ENCODE results near the gene TMPRSS4. TPM values are rescaled to one million over a fixed set of nuclear protein-coding genes. Genes with fewer than 3 reads are reported as not detected.
A peak's percentile ranks its signal among the peaks of the same experiment; 100 is the strongest.

Gene TMPRSS4
- total and polyA plus RNA-seq, 3 donors from 2014 or later: 1.2 to 4.3 (median 1.3) TPM

DNA sequence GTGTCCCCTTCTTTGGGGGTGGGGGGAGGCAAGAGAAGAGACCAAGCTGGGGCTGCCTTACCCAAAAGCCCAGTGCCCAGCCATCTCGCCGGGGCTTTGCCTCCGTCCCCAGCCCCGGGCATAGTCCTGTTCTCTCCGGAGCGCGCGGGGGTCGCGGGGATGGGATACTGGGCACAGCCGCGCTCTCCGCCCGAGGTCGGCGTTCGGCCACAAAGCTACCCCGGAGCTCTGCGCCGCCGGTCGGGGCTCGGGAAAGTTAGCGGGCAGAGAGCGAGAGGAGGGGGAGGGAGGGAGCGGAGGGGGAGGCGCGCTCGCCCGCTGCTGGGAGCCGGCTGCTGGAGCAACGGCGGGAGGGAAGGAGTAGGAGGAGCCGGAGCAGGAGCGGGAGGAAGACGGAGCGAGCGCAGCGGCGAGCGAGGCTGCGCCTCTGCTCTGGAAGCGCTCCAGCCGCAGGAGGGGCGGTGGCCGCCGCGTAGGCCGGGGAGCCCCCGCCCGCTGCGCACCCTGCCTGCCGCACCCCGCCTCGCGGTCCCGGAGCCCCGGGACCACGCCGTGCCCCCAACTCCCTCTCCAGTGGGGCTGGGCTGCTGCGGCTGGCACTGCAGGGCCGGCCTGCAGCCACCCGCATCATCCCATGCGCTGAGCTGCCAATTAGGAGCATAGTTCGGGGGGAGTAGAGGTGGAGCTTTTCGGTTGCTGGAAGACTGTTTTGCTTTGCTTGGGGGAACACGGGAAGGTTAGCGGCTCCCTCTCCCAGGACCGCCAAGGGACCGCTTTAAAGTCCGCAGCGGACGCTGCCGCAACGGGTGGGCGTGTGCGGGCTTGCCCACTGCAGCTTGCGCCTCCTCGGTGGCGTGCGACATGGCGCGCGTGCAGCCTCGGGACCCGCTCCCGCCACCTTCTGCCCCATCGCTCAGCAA is 75.9 kb downstream of the TMPRSS4 start, which contains the start of gene SCN4B:
SCN4B (minus strand) TSS at position 272 of the 920 bp plus-strand sequence; CDS start at position 122, 150 bp downstream.
- Histone ChIP-seq H3K27ac (no peak within 1 kb of the TSS), H3K27me3 (no peaks in the 10 kb centered on the region), H3K4me1 (peaks cover 13% of the 10 kb centered on the region), H3K36me3 (ENCODE audit: low read depth, missing control alignments) (no peaks in the 10 kb centered on the region), H3K4me3 (peak within 1 kb of the TSS; percentile 39 to 64), H3K9me3 (no peaks in the 10 kb centered on the region)
- DNase-seq: peak; percentile 75
- intact Hi-C loops (cut with DNase I; ENCODE audit: low total_unique reads): no loop called here
- TF ChIP-seq, protein P1, sequence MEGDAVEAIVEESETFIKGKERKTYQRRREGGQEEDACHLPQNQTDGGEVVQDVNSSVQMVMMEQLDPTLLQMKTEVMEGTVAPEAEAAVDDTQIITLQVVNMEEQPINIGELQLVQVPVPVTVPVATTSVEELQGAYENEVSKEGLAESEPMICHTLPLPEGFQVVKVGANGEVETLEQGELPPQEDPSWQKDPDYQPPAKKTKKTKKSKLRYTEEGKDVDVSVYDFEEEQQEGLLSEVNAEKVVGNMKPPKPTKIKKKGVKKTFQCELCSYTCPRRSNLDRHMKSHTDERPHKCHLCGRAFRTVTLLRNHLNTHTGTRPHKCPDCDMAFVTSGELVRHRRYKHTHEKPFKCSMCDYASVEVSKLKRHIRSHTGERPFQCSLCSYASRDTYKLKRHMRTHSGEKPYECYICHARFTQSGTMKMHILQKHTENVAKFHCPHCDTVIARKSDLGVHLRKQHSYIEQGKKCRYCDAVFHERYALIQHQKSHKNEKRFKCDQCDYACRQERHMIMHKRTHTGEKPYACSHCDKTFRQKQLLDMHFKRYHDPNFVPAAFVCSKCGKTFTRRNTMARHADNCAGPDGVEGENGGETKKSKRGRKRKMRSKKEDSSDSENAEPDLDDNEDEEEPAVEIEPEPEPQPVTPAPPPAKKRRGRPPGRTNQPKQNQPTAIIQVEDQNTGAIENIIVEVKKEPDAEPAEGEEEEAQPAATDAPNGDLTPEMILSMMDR (IDR thresholded peaks at IDR 0.05): no peak
- TF ChIP-seq POLR2A (IDR thresholded peaks at IDR 0.05): no peak
- 0 to 1% methylated on average over 1 to 72 of the region's 88 CpGs for WGBS, 2 donors

DNA sequence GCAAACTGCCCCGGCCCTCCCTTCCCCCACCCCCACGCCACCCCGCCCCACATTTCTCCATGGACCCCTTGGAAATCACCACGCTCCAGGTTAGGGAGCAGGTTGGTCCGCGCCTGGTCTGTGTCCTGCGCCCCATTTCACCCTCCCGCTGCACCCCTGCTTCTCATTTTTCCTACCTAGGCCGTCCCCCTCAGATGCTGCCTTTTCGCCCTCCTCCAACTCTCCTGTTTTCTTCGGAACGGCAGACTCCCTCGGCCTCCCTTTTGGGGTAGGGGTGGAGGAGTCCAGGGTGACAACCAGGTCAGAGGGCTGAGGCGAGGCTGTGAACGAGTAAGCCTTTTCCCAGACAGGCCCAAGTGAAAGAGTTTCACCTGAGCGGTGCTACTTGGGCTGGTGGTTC is 76.6 kb downstream of the TMPRSS4 start:
- no peak for DNase-seq
- Histone ChIP-seq H3K27me3 (no peaks in the 10 kb centered on the region), H3K4me1 (peaks cover 13% of the 10 kb centered on the region), H3K27ac (no peak overlapping the region), H3K9me3 (no peaks in the 10 kb centered on the region), H3K4me3 (peak overlapping the region; percentile 39 to 64), H3K36me3 (ENCODE audit: low read depth, missing control alignments) (no peaks in the 10 kb centered on the region)
- intact Hi-C loops (cut with DNase I; ENCODE audit: low total_unique reads): no loop called here
- TF ChIP-seq, protein P1 (IDR thresholded peaks at IDR 0.05): no peak
- TF ChIP-seq POLR2A (IDR thresholded peaks at IDR 0.05): no peak
- 34 to 40% methylated on average over 11 to 16 of the region's 16 CpGs for WGBS, 2 donors

DNA sequence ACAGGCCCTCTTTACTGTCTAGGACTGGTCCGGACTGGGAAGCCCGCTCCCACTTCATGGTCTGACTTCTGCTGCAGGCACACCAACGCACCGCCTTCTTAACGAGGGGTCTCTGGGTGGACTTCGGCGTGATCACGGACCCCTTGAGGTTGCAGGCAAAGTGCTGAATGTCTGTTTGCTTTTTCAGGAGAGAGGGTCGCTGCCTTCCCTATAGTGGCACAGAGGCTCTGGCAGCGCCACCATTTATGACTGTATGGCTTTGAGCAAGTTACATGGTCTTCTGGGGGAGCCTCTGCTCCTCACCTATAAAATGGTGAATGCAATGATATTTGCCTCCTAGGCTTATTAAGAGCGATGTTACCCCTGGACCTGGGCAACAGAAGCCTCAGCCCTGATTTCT is 77.1 kb downstream of the TMPRSS4 start:
- no peaks in the 10 kb centered on the region for H3K27me3 ChIP-seq
- no peaks in the 10 kb centered on the region for H3K9me3 ChIP-seq
- H3K4me1 ChIP-seq: peaks cover 13% of the 10 kb centered on the region
- H3K36me3 ChIP-seq (ENCODE audit: low read depth, missing control alignments): no peaks in the 10 kb centered on the region
- H3K27ac ChIP-seq: no peak overlapping the region
- no peak overlapping the region for H3K4me3 ChIP-seq
- 61 to 74% methylated on average over 11 of the region's 11 CpGs for WGBS, 2 donors
- DNase-seq: no peak
- intact Hi-C loops (cut with DNase I; ENCODE audit: low total_unique reads): no loop called here
- TF ChIP-seq, protein P1 (IDR thresholded peaks at IDR 0.05): no peak
- TF ChIP-seq POLR2A (IDR thresholded peaks at IDR 0.05): no peak

DNA sequence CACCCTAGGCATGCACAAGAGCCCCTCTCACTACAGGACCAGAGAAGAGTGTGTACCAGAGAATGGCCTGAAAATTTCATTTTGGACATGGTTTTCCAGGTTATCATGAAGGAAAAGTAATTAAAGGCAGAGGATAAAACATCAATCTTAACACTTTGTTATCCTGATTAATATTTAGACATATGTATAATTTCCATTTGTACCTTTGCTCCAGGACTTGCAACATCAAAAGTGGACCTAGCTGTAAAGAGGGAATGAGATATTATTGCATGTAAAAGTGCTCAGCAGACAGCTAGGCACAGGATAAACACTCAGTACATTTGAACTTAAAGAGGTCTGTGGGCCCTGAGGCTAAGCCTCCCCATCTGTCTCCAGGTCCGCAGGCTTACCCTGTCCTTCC is 77.8 kb downstream of the TMPRSS4 start:
- WGBS, 2 donors: 86 to 89% methylated on average over 1 of the region's 1 CpG
- H3K27me3 ChIP-seq: no peaks in the 10 kb centered on the region
- intact Hi-C loops (cut with DNase I; ENCODE audit: low total_unique reads): no loop called here

More for the DNA sequence above, 77.8 kb downstream of the TMPRSS4 start:
- H3K4me3 ChIP-seq: no peak overlapping the region
- H3K27ac ChIP-seq: no peak overlapping the region
- H3K36me3 ChIP-seq (ENCODE audit: low read depth, missing control alignments): no peaks in the 10 kb centered on the region
- DNase-seq: no peak
- no peak for TF ChIP-seq POLR2A (IDR thresholded peaks at IDR 0.05)
- TF ChIP-seq, protein P1 (IDR thresholded peaks at IDR 0.05): no peak
- peaks cover 13% of the 10 kb centered on the region for H3K4me1 ChIP-seq
- H3K9me3 ChIP-seq: no peaks in the 10 kb centered on the region

Measured in testis (tissue), 3 donors.